Vagina (tissue), 2 donors: ENCODE measurements around the gene NAV2.

Experiments
- CTCF ChIP-seq, 3 experiments: fragments of 450-650 bp in 2 of 3; fragments of 200-600 bp in 1 of 3; sonication (generic) in 1 of 3; IDR thresholded peaks; one replicate each; pipeline ENCODE4 v1.5.1; 2017 to 2019; ENCODE audit warnings: antibody characterized with exemption in 3 of 3, mild to moderate bottlenecking in 2 of 3, moderate library complexity in 2 of 3
- POLR2A ChIP-seq, 2 donors: fragments of 450-650 bp; IDR thresholded peaks; one replicate each; pipeline ENCODE4 v1.6.1; 2017; ENCODE audit warnings: antibody characterized with exemption in 2 of 2, mild to moderate bottlenecking in 2 of 2, moderate library complexity in 2 of 2
- POLR2AphosphoS5 ChIP-seq, 2 donors: sonication (generic); formaldehyde crosslinking; IDR thresholded peaks; one replicate each; pipeline ENCODE4 v1.9.0; 2017; ENCODE audit warnings: antibody characterized with exemption in 2 of 2, mild to moderate bottlenecking in 2 of 2, low read depth in 1 of 2; ENCODE audit not compliant: insufficient read depth in 1 of 2

DNA sequence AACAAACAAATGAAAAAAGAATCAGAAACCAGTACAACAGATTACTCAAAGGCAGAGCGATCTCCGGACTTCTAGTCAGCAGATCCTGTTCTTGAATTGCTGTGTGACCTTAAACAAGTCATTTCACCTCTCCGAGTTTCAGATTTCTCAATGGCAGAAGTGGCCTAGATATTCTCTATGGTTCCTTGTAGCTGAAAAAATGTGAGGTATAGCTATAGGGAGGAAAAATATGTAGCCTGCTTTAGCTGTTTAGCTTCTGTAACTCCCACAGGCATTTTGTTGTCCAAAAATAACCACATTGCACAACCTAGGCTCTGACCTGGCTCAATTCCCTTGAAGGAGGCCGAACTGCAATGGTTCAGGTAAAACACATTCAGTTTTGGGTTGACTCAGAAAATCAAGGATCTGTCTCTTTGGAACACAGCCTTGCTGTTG lies 347.0 kb downstream of the NAV2 start:
- TF ChIP-seq POLR2A (IDR thresholded peaks at IDR 0.05) (no peak), CTCF (IDR thresholded peaks at IDR 0.05) (no peak), POLR2AphosphoS5 (IDR thresholded peaks at IDR 0.05; ENCODE audit: insufficient read depth in 1 of 2, low read depth in 1 of 2) (no peak)
